ENCODE measurements around the gene GOLGA8N.
"Not testable (repeated sequence)": the region's sequence is repeated elsewhere in the genome, so short reads cannot be mapped to it uniquely, and the experiment has no call there.

- TF ChIP-seq CHD2 (IDR thresholded peaks at IDR 0.05; ENCODE audit: low read length); CTCF (IDR thresholded peaks at IDR 0.05; ENCODE audit: control extremely low read depth in 1 of 3, insufficient read depth in 1 of 3, low read depth in 1 of 3, low read length in 3 of 3); EZH2 (IDR thresholded peaks at IDR 0.05; ENCODE audit: low read depth, low read length, severe bottlenecking); YY1 (IDR thresholded peaks at IDR 0.05; ENCODE audit: low read depth, low read length); SUZ12 (IDR thresholded peaks at IDR 0.05; ENCODE audit: low read length); JUN (IDR thresholded peaks at IDR 0.05; ENCODE audit: low read depth, low read length); POLR2A (IDR thresholded peaks at IDR 0.05; ENCODE audit: control extremely low read depth in 1 of 2, low read depth in 2 of 2, low read length in 2 of 2); MAX (IDR thresholded peaks at IDR 0.05); NANOG (IDR thresholded peaks at IDR 0.05; ENCODE audit: insufficient read depth, low read depth, low read length, poor library complexity, severe bottlenecking); RBBP5 (IDR thresholded peaks at IDR 0.05; ENCODE audit: borderline replicate concordance, low read depth, low read length); SIN3A (conservative IDR thresholded peaks at IDR 0.05 in 1 of 2, IDR thresholded peaks at IDR 0.05 in 1 of 2; ENCODE audit: low read depth in 1 of 2, low read length in 2 of 2): not testable (repeated sequence)
Measured at GRCh38 chr15:32568988-32569387, 24.3 kb upstream of the GOLGA8N start.

All from H1 (cell line).